ENCODE measurements around the gene MIER3. TPM values are rescaled to one million over a fixed set of nuclear protein-coding genes. Genes with fewer than 3 reads are reported as not detected.

The MIER3 gene
- total RNA-seq, 2 donors from 2014 or later, result 48.3 to 51.8 TPM

- 89% methylated on average over 2 of the region's 2 CpGs; no CpG with 5 or more reads in 1 of the 2 experiments for WGBS, 2 experiments (ENCODE audit: insufficient coverage in 1 of 2, insufficient read length in 1 of 2)
- H3K9me3 ChIP-seq (ENCODE audit: control insufficient read depth, low read length), result peaks cover 1% of the 10 kb centered on the region
- Mint-ChIP-seq H3K36me3 (ENCODE audit: low read depth) (peaks cover 34% of the 10 kb centered on the region), H3K27me3 (ENCODE audit: insufficient read depth) (no peaks in the 10 kb centered on the region), H3K4me3 (no peak overlapping the region), H3K27ac (no peak overlapping the region), H3K4me1 (peaks cover 4% of the 10 kb centered on the region), H3K9me3 (peaks cover 3% of the 10 kb centered on the region)
- peaks cover 35% of the 10 kb centered on the region for H3K36me3 ChIP-seq (ENCODE audit: control insufficient read depth, insufficient read depth, low read length)
- TF ChIP-seq, protein P1, sequence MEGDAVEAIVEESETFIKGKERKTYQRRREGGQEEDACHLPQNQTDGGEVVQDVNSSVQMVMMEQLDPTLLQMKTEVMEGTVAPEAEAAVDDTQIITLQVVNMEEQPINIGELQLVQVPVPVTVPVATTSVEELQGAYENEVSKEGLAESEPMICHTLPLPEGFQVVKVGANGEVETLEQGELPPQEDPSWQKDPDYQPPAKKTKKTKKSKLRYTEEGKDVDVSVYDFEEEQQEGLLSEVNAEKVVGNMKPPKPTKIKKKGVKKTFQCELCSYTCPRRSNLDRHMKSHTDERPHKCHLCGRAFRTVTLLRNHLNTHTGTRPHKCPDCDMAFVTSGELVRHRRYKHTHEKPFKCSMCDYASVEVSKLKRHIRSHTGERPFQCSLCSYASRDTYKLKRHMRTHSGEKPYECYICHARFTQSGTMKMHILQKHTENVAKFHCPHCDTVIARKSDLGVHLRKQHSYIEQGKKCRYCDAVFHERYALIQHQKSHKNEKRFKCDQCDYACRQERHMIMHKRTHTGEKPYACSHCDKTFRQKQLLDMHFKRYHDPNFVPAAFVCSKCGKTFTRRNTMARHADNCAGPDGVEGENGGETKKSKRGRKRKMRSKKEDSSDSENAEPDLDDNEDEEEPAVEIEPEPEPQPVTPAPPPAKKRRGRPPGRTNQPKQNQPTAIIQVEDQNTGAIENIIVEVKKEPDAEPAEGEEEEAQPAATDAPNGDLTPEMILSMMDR (conservative IDR thresholded peaks at IDR 0.05), result no peak
- H3K4me3 ChIP-seq (ENCODE audit: low read length), result no peak overlapping the region
- H3K27ac ChIP-seq (ENCODE audit: low read depth, low read length), result no peak overlapping the region
- no peaks in the 10 kb centered on the region for H3K27me3 ChIP-seq (ENCODE audit: control insufficient read depth, insufficient read depth, low read length, poor library complexity, severe bottlenecking)
- H3K4me1 ChIP-seq (ENCODE audit: control insufficient read depth, insufficient read depth, low read length), result no peaks in the 10 kb centered on the region
- no peak overlapping the region for H3K9ac ChIP-seq (ENCODE audit: extremely low read depth, low read length, poor library complexity, severe bottlenecking)
- DNase-seq, result no peak
Measured at GRCh38 chr5:56917534-56917933, 34.4 kb downstream of the MIER3 start.

GRCh38 chr5:56914678-56915077 is 37.2 kb downstream of the MIER3 start:
- H3K36me3 Mint-ChIP-seq (ENCODE audit: low read depth), result peaks cover 16% of the 10 kb centered on the region
- H3K4me3 Mint-ChIP-seq, result no peak overlapping the region
- WGBS, 2 experiments (ENCODE audit: insufficient coverage in 1 of 2, insufficient read length in 1 of 2), result 89% methylated on average over 1 of the region's 2 CpGs; no CpG with 5 or more reads in 1 of the 2 experiments
- H3K9me3 ChIP-seq (ENCODE audit: control insufficient read depth, low read length), result no peaks in the 10 kb centered on the region
- no peak for DNase-seq
- H3K9ac ChIP-seq (ENCODE audit: extremely low read depth, low read length, poor library complexity, severe bottlenecking), result no peak overlapping the region
- no peaks in the 10 kb centered on the region for H3K9me3 Mint-ChIP-seq
- no peak overlapping the region for H3K27ac Mint-ChIP-seq
- TF ChIP-seq, protein P1 (conservative IDR thresholded peaks at IDR 0.05), result no peak
- no peaks in the 10 kb centered on the region for H3K4me1 ChIP-seq (ENCODE audit: control insufficient read depth, insufficient read depth, low read length)
- no peaks in the 10 kb centered on the region for H3K27me3 ChIP-seq (ENCODE audit: control insufficient read depth, insufficient read depth, low read length, poor library complexity, severe bottlenecking)
- H3K36me3 ChIP-seq (ENCODE audit: control insufficient read depth, insufficient read depth, low read length), result peaks cover 7% of the 10 kb centered on the region
- peaks cover 12% of the 10 kb centered on the region for H3K4me1 Mint-ChIP-seq
- no peak overlapping the region for H3K4me3 ChIP-seq (ENCODE audit: low read length)
- H3K27me3 Mint-ChIP-seq (ENCODE audit: insufficient read depth), result no peaks in the 10 kb centered on the region
- no peak overlapping the region for H3K27ac ChIP-seq (ENCODE audit: low read depth, low read length)

GRCh38 chr5:56913766-56914165 is 38.2 kb downstream of the MIER3 start:
- no peak for DNase-seq
- no peak overlapping the region for H3K4me3 Mint-ChIP-seq
- peaks cover 16% of the 10 kb centered on the region for H3K36me3 Mint-ChIP-seq (ENCODE audit: low read depth)
- Histone ChIP-seq H3K9ac (ENCODE audit: extremely low read depth, low read length, poor library complexity, severe bottlenecking) (no peak overlapping the region), H3K4me3 (ENCODE audit: low read length) (no peak overlapping the region), H3K27me3 (ENCODE audit: control insufficient read depth, insufficient read depth, low read length, poor library complexity, severe bottlenecking) (no peaks in the 10 kb centered on the region), H3K4me1 (ENCODE audit: control insufficient read depth, insufficient read depth, low read length) (no peaks in the 10 kb centered on the region), H3K9me3 (ENCODE audit: control insufficient read depth, low read length) (no peaks in the 10 kb centered on the region), H3K27ac (ENCODE audit: low read depth, low read length) (no peak overlapping the region), H3K36me3 (ENCODE audit: control insufficient read depth, insufficient read depth, low read length) (no peaks in the 10 kb centered on the region)
- TF ChIP-seq, protein P1 (conservative IDR thresholded peaks at IDR 0.05), result no peak
- WGBS, 2 experiments (ENCODE audit: insufficient coverage in 1 of 2, insufficient read length in 1 of 2), result 92 to 100% methylated on average over 3 of the region's 3 CpGs
- no peaks in the 10 kb centered on the region for H3K27me3 Mint-ChIP-seq (ENCODE audit: insufficient read depth)
- H3K9me3 Mint-ChIP-seq, result no peaks in the 10 kb centered on the region
- peaks cover 12% of the 10 kb centered on the region for H3K4me1 Mint-ChIP-seq
- no peak overlapping the region for H3K27ac Mint-ChIP-seq

Data from endodermal cell (in vitro differentiated cells).